SW480 (cell line): ENCODE measurements around the gene SLC24A5.

Experiments
- DNase-seq: peaks from one replicate; pipeline ENCODE4 v3.0.0-alpha.2; 2016; ENCODE audit warnings: low spot score

The SLC24A5 gene

DNA sequence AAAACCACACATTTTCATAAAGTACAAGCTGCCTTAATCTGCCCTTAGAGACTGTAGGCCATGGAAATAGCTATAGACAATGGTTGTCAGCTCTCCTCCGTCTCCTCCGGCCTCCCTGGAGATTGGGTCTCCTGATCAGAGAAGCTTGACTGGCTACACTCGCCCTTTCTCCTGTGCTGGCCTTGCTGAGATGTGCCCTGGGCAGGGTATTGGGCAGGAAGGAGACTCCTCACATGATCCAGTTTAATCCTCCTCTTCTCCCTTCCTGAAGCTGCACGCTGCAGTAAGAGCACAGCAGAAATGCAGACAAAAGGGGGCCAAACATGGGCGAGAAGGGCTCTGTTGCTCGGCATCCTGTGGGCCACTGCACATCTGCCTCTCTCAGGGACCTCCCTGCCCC, at the start of gene SLC24A5:
SLC24A5 (plus strand) TSS at position 246 of the 400 bp plus-strand sequence; CDS start at position 301, 55 bp downstream.
- DNase-seq = no peak

DNA sequence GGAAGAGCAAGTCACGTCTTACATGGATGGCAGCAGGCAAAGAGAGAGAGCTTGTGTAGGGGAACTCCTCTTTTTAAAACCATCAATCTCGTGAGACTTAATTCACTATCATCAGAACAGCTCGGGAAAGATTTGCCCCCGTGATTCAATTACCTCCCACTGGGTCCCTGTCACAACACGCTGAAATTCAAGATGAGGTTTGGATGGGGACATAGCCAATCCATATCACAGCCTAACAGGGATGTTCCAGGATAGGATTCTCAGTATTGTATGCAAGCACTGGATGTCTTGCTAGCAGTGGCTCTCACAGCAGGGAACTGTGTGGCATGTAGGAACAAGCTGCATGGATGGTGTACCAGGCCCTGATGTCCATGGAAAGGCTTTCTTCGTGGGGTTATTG, 47.8 kb upstream of the SLC24A5 start:
- DNase-seq = no peak

DNA sequence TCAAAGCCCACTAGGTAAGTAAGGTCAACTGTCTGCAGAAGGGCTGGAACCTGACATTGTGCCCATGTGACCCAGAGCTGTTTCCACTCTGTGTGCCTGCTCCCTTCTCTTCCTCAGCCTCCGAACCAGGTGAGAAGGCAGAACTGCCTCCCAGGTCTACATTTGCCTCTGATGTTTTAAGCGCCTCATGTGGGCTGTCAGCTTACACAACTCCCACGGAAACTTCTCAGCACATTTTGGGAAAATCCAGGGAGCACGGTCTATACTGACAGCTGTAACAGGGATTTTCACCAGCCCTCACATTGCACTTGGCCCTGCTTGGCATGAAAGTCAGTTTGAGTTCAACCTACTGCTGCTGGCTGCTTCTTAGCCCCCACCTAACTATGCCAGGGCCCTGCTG, 46.9 kb upstream of the SLC24A5 start:
- no peak for DNase-seq

DNA sequence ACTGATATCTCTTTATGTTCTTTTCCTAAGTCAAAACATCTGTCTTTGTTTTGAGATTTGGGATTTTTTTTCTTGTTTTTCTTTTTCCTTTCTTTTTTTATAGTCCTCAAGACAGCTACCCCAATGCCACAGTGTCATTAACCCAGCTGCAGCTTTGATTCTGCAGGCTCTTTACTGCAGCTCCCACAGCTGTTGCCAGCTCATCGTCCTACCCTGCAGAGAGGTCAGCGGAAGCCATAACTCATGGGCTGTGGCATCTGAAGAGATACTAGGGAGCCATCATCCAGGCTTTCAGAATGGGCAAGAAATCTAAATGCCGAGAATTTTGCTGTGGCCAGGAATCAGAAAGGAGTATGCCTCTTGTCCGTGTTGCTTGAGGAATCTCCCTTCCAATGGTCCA, 44.3 kb upstream of the SLC24A5 start:
- no peak for DNase-seq

DNA sequence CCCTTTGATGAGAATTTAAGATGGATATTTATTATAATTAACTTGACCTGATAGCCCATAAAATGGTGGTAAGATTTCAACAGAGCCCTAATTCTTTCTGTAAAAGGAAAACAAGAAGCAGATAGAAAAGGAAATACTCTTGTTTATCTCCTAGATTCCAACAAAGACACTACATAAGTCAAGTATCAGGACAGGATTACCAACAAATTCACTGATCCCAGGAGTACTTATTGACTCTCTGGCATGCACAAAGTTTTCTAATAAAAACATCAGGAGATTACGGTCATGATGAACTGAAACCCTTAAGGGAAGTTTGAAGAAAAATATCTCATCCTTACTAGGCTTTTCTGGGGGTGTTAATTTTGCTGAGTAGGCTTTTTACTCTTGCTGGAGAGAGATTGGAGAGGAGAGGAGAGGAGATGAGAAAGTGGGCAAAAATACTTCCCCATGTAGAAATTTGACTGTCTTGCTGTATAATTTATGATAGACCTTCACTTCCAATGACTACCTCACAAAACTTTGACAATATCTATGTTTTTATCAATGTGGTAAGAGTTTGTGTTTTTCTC, 43.1 kb upstream of the SLC24A5 start:
- DNase-seq = no peak

DNA sequence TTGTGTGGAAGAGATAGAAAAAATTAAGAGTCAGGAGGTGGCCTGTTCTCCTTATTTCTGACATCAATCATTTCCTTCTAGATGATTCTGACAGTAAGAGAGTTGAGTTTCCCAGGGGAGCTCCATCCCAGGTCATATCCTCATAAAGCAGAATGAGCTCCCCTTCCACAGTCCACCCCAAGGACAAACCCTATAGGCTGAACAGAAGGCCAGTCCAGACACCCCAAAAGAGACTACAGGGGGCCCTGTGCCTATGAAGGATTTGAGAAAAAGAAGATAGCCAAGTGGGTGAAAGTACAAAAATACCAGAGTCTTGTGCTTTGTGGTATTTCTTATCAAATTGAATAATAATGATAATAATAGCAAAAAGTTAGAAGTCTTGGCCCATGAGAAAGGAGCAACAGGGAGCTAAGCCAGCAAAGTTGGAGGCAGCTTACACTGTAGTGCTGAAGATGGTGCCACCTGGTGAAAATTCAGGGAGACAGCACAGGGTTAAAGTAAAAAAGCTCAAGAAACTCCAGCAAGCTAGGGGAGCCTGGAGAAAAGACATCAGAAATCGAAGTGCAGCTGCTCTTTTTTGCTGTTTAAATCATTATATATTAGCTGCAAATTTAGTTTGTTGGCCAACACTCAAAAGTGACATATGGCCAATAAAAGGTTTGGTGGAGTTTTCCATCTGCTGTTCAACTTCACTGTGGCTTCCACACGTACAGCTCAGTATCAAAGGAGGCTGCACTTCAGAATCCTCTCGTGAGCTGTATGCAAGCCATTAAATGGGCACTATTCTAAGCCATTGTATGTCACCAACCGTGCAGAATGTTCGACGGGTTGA, 35.8 kb upstream of the SLC24A5 start:
- DNase-seq = peak; percentile 53

DNA sequence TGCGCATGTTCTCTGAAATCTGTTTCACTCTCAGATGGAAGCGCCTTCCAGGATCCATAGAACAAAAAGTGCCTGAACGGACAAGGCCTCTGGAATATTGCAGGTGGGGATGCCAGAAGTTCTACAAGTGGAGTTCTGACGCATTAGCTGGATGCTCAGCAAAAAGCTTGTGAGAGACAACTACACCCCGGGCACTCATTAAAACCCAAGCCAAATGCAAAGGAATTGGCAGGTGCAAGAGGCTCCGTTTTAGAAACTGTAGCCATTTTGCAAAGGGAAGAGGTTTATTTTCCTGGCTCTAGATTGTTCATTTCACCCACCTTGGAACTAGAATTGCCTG, 35.2 kb upstream of the SLC24A5 start:
- DNase-seq = no peak

DNA sequence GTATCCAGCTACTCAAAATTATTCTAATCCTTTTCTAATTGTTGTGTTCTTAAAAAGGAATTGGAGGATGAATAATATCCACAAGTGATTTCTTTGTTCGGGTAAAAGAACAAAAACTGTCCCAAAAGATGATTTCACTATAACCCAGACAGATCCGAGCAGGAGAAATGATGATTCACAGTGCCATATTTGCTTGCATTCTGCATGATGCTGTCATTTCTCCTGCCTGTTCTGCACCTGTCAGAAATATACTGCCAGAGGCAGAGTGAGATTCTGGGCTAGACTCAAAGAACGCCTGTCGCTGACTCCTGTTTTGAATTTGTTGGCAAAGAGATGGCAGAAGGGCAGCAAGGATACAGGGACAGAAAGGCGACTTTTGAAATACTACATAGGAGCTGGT, 34.7 kb upstream of the SLC24A5 start:
- DNase-seq = no peak

DNA sequence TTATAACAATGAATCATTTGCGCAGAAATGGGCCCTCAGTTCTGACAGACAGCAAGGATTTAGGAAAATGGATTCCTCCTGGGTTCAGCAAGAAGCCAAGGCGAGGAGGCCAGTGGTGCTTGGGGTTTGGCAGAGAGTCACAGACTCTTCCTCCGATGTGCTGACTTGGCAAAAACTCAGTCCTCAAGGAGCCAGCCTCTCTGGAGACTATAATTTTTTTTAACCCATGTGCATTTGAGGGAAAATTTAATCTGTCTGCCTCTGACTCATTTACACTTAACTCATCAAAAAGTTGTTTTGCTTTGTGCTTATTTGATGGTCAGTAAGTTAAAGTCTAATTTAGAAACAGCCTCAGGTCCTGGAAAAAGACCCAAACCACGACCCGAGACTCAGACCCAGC, 34.2 kb upstream of the SLC24A5 start:
- no peak for DNase-seq

DNA sequence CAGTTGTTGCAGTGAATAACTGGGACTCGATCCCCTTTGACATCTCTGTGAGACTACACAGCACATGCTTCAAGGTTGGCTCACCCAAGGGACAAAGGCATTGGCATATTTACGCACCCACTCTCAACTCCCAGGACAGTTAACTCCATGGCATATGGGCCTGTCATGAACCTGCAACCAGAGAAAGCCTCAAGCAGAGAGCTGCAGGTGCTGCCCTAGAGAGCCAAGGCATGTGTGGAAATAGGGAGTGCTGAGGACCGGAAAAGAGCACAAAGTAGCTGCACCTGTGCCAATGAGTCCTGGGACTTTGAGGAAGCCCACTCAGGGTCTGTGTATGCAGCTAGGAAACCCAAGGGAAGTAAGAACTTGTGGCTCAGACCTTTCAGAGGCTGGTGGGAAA, 32.9 kb upstream of the SLC24A5 start:
- DNase-seq = no peak

DNA sequence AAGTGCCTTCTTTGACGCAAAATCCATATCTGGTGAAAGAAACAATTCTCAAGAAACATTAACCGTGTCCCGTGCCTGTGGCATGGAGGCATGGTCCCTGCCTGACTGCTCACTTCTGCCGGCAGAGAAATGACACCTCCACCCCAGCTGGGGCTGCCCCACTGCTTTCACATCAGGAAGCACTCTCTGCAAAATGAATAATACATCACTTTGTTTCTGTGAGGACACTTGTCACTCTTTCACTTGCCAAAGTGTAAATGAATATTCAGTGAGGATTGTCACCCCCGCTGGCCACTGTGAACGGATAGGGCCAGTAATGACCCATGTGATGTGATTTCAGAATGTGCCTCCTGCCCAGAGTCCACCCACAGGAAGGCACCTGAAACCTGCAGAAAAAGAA, 31.1 kb upstream of the SLC24A5 start:
- no peak for DNase-seq

DNA sequence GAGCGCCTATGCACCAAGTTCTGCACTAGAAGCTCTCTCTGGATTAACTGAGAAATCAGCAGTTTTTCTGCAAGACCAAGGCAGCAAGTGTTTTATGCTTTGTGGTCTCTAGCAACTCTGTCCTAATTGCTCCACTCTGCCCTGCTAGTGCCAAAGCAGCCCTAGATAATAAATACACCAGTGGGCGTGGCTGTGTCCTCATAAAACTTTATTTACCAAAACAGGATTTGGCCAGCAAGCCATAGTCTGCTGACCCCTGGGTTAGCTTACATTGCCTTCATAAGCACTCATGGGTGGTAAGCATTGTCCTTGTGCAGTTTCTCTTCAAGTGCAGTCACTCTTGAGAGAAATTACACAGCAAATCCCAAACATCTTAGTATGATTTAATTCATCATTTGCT, 30.7 kb upstream of the SLC24A5 start:
- DNase-seq = peak; percentile 0

DNA sequence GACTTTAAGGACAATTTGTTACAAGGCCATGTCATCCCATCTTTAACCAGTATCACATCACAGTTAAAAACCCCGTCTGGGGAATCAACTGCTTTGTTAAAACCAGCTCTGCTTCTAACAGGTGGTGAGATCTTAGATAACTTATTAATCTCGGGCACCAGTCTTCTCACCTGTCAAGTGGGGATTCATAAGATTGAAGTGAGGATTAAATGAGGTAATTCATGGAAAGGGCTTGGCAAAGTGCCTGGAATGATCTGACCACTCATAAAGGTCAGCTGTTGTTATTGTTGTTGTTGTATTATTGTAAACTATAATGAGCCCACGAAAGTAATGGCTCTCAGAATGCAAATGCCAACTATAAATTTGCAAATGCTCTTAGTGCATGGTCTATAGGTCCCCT, 30.1 kb upstream of the SLC24A5 start:
- DNase-seq = no peak

DNA sequence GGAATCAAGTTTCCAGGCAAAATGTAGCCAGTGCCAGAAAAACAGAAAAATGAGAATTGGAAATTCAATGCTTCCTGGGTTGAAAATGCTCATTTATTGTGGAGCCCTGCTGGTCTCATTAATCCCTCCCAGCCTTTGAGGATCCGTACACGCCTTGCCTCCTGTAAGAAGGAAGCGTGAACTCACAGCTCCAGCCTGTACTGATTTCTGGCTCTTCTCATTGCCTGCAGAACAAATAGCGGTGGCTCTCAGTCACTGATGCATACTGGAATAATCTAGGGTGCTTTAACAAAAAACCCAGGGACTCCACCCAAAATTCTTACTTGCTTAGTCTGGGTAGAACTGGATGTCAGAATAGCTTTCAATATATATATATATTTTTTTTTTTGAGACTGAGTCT, 29.3 kb upstream of the SLC24A5 start:
- DNase-seq = no peak

DNA sequence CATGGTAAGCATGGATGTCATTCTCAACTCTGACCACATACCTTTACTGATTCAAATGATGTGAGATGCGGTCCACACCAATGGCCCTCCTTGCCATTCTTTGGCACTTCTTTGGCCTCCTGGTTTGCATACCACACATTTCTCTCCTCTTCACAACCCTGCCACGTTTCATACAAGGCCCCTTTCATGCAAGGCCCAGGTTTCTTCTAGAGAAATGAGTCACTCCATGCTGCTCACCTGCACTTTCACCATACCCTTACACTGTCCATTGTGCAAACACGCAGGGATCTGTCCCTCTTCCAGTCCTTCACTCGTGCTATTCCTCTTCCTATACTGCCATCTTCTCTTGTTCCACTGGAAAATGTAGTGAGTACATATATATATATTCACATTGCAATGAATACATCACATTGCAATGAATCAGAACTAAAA, 24.4 kb upstream of the SLC24A5 start:
- DNase-seq = no peak

DNA sequence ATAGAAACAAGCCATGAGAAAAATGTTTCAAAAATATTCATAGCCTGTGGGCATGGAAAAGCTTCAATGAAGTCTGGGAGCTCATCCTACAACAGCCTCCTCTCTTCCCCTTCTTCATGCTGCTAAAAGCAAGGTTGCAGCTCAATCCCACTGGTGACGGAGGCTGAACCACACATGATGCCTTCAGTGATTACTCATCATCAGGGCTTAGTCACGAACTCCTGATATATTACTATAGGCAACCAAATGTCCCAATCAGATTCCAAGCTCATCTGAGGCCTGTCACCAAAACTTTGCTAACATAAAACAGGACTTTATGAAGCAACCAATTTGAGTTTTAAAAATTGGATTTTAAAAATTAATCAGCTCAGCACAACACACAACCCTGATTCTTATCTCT, 24.0 kb upstream of the SLC24A5 start:
- no peak for DNase-seq

DNA sequence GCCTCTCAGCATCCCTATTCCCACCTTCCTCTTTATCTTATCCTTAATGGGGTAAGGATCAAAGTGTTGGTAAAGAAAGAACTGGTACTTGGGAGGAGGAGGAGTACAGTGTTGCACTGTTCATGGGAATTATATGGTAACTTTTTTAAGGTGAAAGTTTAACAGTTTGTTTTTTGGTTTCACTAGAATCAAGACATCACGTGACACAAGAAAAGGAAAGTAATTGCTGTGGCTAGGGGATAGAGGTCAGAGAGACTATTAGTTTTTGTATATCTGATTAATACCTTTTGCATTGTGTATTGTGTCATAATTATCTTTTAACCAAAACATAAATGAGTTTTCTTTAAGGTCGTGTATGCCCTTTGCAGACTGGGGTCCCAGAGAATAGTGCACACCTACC, 23.5 kb upstream of the SLC24A5 start:
- DNase-seq = no peak

DNA sequence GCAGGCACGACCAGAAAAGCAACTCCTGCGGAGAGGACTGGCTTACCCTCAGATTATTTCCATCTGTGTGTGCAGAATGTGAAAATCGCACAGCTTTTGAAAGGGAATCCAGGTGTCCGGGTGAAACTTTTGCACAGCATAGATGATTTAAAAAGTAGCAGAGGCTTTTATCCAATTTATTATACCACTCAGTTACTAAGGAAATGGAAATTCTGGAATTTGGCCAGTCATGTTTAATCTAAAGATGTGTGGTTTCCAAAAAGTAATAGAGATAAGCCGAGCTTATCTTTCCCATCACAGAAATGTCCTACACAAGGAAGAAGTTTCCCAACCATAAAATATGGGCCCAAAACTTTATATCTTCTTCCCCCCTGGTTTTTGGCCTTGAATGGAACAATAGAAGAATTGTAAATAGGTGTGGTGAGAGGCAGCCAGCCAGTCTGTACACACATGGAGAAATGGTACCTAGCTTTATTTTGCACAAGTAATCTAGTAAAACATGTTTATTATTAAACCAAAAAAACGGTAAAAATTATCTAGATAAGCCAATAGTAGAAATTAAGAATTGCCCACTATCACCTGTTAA, 19.3 kb upstream of the SLC24A5 start:
- DNase-seq = no peak

DNA sequence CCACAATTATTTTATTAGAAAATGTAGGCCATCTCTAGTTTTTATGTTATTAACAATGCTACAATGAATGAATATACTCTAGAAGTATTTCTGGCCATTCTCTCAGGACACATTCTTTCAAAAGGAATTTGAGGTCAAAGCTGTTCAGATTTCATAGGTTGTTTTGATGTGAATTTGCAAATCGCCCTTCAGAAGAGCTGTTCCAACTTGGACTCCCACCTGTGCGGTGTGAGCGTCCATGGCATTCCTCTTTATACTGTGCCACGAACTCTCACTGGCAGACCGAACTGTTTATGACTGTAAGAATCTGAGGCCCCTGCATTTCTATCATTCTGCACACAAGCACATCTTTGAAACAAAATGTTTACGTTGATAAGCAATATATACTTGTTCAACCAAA, 18.6 kb upstream of the SLC24A5 start:
- no peak for DNase-seq

DNA sequence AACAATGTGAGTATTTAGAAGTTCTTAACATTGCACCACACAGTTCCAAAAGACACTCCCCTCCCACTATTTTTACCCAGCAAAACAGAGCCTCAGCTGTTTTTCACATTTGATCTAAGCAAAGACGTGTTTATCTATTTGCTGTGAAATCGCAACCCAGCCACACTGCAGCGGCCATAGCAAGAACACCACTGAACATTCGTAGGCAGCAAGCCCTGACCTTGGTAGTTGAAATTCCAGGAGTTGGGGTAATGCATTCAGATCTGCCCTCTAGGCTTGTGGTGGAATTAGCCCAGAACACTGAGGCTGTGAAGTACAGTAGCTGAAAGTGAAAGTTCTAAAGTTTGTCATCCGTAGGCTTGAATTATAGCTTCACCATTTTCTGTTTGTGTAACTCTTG, 17.1 kb upstream of the SLC24A5 start:
- DNase-seq = no peak

DNA sequence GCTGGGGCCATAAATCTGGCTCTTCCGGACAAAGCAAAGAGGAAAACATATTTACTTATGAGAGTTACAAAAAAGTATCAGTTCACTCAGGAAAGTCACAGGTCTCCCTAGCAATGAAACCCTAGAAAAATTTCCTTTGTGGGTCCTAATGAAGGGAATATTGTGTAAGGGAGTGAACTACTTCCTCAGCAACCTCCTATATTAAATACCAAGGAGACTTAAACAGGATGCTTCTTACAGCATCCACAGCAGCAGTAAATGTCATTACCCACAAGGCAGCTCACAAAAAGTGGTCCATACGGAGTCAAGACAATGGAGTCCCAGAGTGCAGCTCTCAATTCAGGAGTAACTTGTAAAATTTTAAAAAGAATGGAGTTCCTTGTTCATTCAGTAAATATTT, 14.9 kb upstream of the SLC24A5 start:
- no peak for DNase-seq

DNA sequence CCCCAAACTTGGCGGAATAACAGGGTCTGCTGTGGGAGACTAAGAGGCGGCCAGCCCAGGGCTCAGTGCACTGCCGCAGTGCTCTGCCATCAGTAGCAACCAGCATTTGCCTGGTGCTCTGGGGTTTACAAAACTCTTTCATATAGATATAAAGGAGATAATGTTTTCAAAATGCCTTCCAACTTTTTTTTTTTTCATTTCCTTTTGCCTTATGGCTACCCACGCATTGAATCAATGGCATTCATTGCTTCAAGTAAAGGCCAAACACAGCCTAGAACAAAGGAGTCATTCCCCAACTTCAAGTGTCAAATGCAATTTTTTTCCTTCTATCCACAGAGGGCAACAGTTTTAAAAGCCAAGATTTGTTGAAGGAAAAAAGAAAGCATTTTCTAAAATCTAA, 11.6 kb upstream of the SLC24A5 start:
- DNase-seq = no peak

DNA sequence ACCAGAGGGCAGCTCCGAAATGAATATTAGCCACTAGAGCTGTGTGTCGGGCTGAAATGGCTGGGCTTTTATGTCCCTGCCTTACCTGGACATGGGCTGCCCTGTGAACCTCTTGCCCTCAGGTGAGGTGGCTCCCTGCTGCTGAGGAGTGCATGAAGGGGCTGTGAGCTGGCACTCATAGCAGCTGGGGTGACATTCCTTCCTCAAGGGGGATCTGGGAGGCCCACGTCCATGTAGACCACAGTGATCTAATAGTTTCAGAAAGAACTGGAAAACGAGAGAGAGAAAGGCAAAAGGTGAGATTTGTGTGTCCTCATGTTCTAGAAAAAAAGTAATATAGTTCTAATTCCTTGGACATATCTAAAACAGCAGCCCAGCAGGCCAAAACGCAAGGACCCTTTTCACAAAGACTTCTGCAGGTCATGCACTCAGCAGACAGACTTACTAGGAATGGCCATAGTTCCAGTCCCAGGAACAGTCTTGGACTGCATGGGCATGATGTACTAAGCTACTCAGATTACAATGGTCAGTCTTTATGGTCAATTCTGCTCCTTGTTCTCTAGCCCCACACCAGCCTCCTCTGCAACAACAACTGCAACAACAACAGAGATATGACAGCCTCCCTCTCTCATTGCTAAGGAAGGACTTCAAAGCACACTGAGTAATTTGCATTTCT, 10.8 kb upstream of the SLC24A5 start:
- no peak for DNase-seq
